ENCODE data around the gene UNC93A.

DNA sequence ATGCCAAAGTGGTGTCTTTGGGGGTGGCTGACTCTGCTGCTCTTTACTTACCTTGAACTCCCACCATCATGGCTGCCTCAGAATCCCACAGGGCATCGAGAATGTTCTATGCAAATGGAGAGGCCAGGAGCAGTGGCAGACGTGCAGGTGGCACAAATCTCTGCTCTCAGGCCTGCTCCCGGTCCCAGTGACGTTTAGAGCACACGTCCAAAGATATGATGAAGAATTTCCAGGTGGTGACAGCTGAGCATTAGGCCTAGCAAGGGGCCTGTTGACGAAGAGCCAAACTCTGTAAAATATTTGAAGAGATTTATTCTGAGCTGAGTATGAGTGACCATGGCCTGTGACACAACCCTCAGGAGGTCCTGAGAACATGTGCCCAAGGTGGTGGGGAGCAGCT is 19.0 kb upstream of the UNC93A start:
- TF ChIP-seq, protein P1, sequence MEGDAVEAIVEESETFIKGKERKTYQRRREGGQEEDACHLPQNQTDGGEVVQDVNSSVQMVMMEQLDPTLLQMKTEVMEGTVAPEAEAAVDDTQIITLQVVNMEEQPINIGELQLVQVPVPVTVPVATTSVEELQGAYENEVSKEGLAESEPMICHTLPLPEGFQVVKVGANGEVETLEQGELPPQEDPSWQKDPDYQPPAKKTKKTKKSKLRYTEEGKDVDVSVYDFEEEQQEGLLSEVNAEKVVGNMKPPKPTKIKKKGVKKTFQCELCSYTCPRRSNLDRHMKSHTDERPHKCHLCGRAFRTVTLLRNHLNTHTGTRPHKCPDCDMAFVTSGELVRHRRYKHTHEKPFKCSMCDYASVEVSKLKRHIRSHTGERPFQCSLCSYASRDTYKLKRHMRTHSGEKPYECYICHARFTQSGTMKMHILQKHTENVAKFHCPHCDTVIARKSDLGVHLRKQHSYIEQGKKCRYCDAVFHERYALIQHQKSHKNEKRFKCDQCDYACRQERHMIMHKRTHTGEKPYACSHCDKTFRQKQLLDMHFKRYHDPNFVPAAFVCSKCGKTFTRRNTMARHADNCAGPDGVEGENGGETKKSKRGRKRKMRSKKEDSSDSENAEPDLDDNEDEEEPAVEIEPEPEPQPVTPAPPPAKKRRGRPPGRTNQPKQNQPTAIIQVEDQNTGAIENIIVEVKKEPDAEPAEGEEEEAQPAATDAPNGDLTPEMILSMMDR (conservative IDR thresholded peaks at IDR 0.05 in 1 of 2, IDR thresholded peaks at IDR 0.05 in 1 of 2; ENCODE audit: low read depth in 1 of 2, low read length in 2 of 2) = no peak
- no peak for TF ChIP-seq EZH2 (IDR thresholded peaks at IDR 0.05; ENCODE audit: low read length, missing control alignments)

Measured in fibroblast of lung (primary cell).